K562 (cell line): ENCODE results near the gene ZNF74. TPM values are rescaled to one million over a fixed set of nuclear protein-coding genes. Genes with fewer than 3 reads are reported as not detected.

Experiments
- CHD2 ChIP-seq: IDR thresholded peaks from 2 replicates; pipeline ENCODE4 v1.6.1; 2011; ENCODE audit warnings: low read depth, low read length
- E4F1 ChIP-seq: fragments of 250-450 bp; sonication (Bioruptor Pico); IDR thresholded peaks from 2 replicates; pipeline ENCODE4 v1.5.0; 2021; ENCODE audit warnings: mild to moderate bottlenecking, borderline replicate concordance
- FOXA1 ChIP-seq: fragments of 450-650 bp; IDR thresholded peaks from 2 replicates; pipeline ENCODE4 v1.6.1; 2016; ENCODE audit warnings: mild to moderate bottlenecking, borderline replicate concordance
- ID3 ChIP-seq, 2 experiments: fragments of 250-450 bp in 1 of 2; fragments of 450-650 bp in 1 of 2; sonication (Bioruptor Pico) in 1 of 2; IDR thresholded peaks; 2 replicates each; pipeline versions ENCODE4 v1.6.1 to v1.8.0; 2016 to 2021; ENCODE audit warnings: mild to moderate bottlenecking in 2 of 2, moderate library complexity in 2 of 2, missing compliant biosample characterization in 1 of 2, missing genetic modification characterization in 1 of 2
- IRF1 ChIP-seq: sonication (generic); formaldehyde crosslinking; IDR thresholded peaks from 2 replicates; pipeline ENCODE4 v1.8.0; 2022; ENCODE audit warnings: missing genetic modification reagents, mild to moderate bottlenecking, borderline replicate concordance
- KAT8 ChIP-seq: fragments of 450-650 bp; IDR thresholded peaks from 2 replicates; pipeline ENCODE4 v1.6.1; 2016; ENCODE audit warnings: low read depth, mild to moderate bottlenecking
- NKRF ChIP-seq: fragments of 450-650 bp; IDR thresholded peaks from 2 replicates; pipeline ENCODE4 v1.6.1; 2016; ENCODE audit warnings: borderline replicate concordance
- ZNF165 ChIP-seq: fragments of 250-450 bp; sonication (Bioruptor Pico); IDR thresholded peaks from 2 replicates; pipeline ENCODE4 v1.4.0; 2020; ENCODE audit warnings: borderline replicate concordance
- ZNF444 ChIP-seq: fragments of 250-450 bp; sonication (Bioruptor Pico); IDR thresholded peaks from 2 replicates; pipeline ENCODE4 v1.4.0; 2020; ENCODE audit warnings: mild to moderate bottlenecking, moderate library complexity
- ZNF707 ChIP-seq: fragments of 250-450 bp; sonication (Bioruptor Pico); conservative IDR thresholded peaks from 2 replicates; pipeline ENCODE4 v1.8.0; 2022; ENCODE audit warnings: inconsistent platforms, mild to moderate bottlenecking, moderate library complexity
- ZNF79 ChIP-seq: fragments of 250-450 bp; sonication (Bioruptor Pico); IDR thresholded peaks from 2 replicates; pipeline ENCODE4 v1.4.0; 2020; ENCODE audit warnings: low read depth, mild to moderate bottlenecking, moderate library complexity
- polyA plus RNA-seq, 8 experiments: library from polyadenylated mRNA; depleted of rRNA in 4 of 8; stranded (reverse) in 5 of 8; unstranded in 3 of 8; fragments of >200 nt; fragmentation: Nextera tagmentation in 2 of 8; fragmentation: Illumina TruSeq in 1 of 8; extraction: Ambion mirVana in 2 of 8; extraction: Trizol in 1 of 8; gene quantifications; 2 replicates each; pipeline versions ENCODE4 v1.2.1 to v1.2.3, GENCODE V29; 2011 to 2014; ENCODE audit warnings: inconsistent platforms in 1 of 8, missing spikeins in 1 of 8
- total RNA-seq, 7 experiments: library from RNA; depleted of rRNA in 6 of 7; stranded (reverse); fragments of >200 nt in 6 of 7; fragmentation: Illumina TruSeq in 2 of 7; extraction: Trizol in 2 of 7; gene quantifications; 2 replicates each; pipeline versions ENCODE4 v1.2.1 to v1.2.3, GENCODE V29; 2011 to 2021; ENCODE audit warnings: low replicate concordance in 1 of 7

Gene ZNF74
- total and polyA plus RNA-seq, 9 of the 15 experiments (the other 6 are each of a cell fraction or from before 2014, with no cell fraction given), result 2.4 to 53.5 (median 31.5) TPM

GRCh38 chr22:20421507-20421874, 27.5 kb downstream of the ZNF74 start (continued):
- TF ChIP-seq IRF1 (CRISPR knock-in tag) (no peak), ZNF165 (no peak), NKRF (peak; percentile 63; the same call in 1 of the 2 replicates), CHD2 (no peak), ZNF707 (CRISPR knock-in tag) (no peak), E4F1 (CRISPR knock-in tag) (no peak), FOXA1 (no peak), ZNF79 (CRISPR knock-in tag) (no peak), KAT8 (no peak), ZNF444 (CRISPR knock-in tag) (no peak), ID3 (CRISPR knock-in tag; IDR thresholded peaks at IDR 0.05) (no peak), ID3 (tag; IDR thresholded peaks at IDR 0.05) (no peak; the same call in 1 of the 2 replicates)
